ENCODE results near the gene HS2ST1.
"Not testable (repeated sequence)": the region's sequence is repeated elsewhere in the genome, so short reads cannot be mapped to it uniquely, and the experiment has no call there.

Gene HS2ST1

DNA sequence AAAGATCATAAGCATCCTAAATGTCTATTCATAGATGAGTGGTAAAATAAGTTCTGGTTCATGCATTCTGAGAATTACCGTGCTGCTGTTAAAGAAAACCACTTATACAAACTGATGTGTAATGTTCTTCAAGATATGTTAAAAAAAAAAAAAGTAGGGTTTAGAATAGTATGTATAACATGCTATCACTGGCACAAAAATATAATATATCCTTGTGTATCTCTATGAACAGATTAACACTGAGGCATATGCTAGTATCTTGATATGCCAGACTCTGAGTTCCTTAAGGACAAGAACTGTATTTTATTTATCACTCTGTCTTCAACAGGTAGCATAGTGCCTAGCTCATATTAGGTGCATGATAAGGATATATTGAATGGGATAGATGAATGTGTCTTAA lies 108.9 kb downstream of the HS2ST1 start:
- no peak overlapping the region for H2AFZ ChIP-seq (ENCODE audit: low read length)
- TF ChIP-seq EZH2phosphoT487 (IDR thresholded peaks at IDR 0.05; ENCODE audit: borderline replicate concordance): no peak
- TF ChIP-seq, protein P1, sequence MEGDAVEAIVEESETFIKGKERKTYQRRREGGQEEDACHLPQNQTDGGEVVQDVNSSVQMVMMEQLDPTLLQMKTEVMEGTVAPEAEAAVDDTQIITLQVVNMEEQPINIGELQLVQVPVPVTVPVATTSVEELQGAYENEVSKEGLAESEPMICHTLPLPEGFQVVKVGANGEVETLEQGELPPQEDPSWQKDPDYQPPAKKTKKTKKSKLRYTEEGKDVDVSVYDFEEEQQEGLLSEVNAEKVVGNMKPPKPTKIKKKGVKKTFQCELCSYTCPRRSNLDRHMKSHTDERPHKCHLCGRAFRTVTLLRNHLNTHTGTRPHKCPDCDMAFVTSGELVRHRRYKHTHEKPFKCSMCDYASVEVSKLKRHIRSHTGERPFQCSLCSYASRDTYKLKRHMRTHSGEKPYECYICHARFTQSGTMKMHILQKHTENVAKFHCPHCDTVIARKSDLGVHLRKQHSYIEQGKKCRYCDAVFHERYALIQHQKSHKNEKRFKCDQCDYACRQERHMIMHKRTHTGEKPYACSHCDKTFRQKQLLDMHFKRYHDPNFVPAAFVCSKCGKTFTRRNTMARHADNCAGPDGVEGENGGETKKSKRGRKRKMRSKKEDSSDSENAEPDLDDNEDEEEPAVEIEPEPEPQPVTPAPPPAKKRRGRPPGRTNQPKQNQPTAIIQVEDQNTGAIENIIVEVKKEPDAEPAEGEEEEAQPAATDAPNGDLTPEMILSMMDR (conservative IDR thresholded peaks at IDR 0.05; ENCODE audit: low read length): no peak
- H4K20me1 ChIP-seq (ENCODE audit: insufficient read depth, low read length, poor library complexity, severe bottlenecking): no peaks in the 10 kb centered on the region
- H3K27me3 ChIP-seq (ENCODE audit: insufficient read depth, low read length, poor library complexity, severe bottlenecking): no peaks in the 10 kb centered on the region
- no peaks in the 10 kb centered on the region for H3K36me3 ChIP-seq (ENCODE audit: insufficient read depth, low read length)
- H3K9me3 ChIP-seq (ENCODE audit: insufficient read depth, low read depth, low read length): no peaks in the 10 kb centered on the region
- no peaks in the 10 kb centered on the region for H3F3A ChIP-seq (ENCODE audit: low read depth)
- H3K4me3 ChIP-seq (ENCODE audit: low read length, poor library complexity, severe bottlenecking): no peak overlapping the region
- H3K9me2 ChIP-seq (replicated peaks; ENCODE audit: low read depth, low read length): no peaks in the 10 kb centered on the region
- H3K4me1 ChIP-seq (ENCODE audit: insufficient read depth, low read length, poor library complexity, severe bottlenecking): peaks cover 17% of the 10 kb centered on the region
- H3K9ac ChIP-seq (ENCODE audit: low read depth, low read length, poor library complexity, severe bottlenecking): no peak overlapping the region
- peaks cover 8% of the 10 kb centered on the region; the same call in 1 of the 2 replicates for H3K79me2 ChIP-seq (ENCODE audit: insufficient read depth, low read length)
- H3K4me2 ChIP-seq (ENCODE audit: low read depth, low read length, poor library complexity, severe bottlenecking): no peak overlapping the region

DNA sequence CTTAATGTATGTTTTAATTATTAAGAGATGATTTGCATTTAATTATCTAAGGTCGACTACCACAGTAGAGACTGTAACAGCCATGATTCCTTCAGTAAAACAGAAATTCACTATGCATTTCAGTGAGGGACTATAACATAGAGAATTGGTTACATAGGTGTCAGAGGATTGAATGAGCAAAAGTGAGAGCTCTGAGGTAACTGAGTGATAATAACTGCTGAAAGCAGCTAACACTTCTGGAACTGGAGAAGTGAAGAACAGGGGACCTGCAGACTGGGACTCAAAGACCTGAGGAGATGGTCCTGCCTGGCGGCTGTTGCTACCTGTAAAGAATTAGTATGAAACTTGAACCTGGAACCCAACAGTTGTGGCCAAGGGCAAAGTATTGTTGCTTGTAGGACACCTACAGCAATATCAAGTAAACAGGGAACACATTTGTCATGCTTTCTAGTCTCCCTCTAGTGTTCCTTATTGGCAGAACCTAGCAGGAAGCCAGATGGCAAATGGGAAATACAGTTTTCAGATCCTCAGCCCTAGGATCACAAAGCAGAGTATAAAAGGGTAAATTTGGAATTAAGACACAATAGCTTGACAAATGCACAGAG lies 110.6 kb downstream of the HS2ST1 start:
- Histone ChIP-seq H3K36me3 (ENCODE audit: insufficient read depth, low read length) (no peaks in the 10 kb centered on the region), H3K4me1 (ENCODE audit: insufficient read depth, low read length, poor library complexity, severe bottlenecking) (peaks cover 7% of the 10 kb centered on the region), H3K9me3 (ENCODE audit: insufficient read depth, low read depth, low read length) (no peaks in the 10 kb centered on the region), H3F3A (ENCODE audit: low read depth) (no peaks in the 10 kb centered on the region), H4K20me1 (ENCODE audit: insufficient read depth, low read length, poor library complexity, severe bottlenecking) (no peaks in the 10 kb centered on the region), H3K4me2 (ENCODE audit: low read depth, low read length, poor library complexity, severe bottlenecking) (no peak overlapping the region), H3K9ac (ENCODE audit: low read depth, low read length, poor library complexity, severe bottlenecking) (no peak overlapping the region), H2AFZ (ENCODE audit: low read length) (no peak overlapping the region), H3K9me2 (replicated peaks; ENCODE audit: low read depth, low read length) (no peaks in the 10 kb centered on the region), H3K4me3 (ENCODE audit: low read length, poor library complexity, severe bottlenecking) (no peak overlapping the region), H3K79me2 (ENCODE audit: insufficient read depth, low read length) (peaks cover 8% of the 10 kb centered on the region; the same call in 1 of the 2 replicates), H3K27me3 (ENCODE audit: insufficient read depth, low read length, poor library complexity, severe bottlenecking) (no peaks in the 10 kb centered on the region)
- TF ChIP-seq, protein P1 (conservative IDR thresholded peaks at IDR 0.05; ENCODE audit: low read length): peak; percentile 64
- no peak for TF ChIP-seq EZH2phosphoT487 (IDR thresholded peaks at IDR 0.05; ENCODE audit: borderline replicate concordance)

- H3K36me3 ChIP-seq (ENCODE audit: insufficient read depth, low read length); H3K27me3 ChIP-seq (ENCODE audit: insufficient read depth, low read length, poor library complexity, severe bottlenecking); H3K9me3 ChIP-seq (ENCODE audit: insufficient read depth, low read depth, low read length); H2AFZ ChIP-seq (ENCODE audit: low read length); H3K4me2 ChIP-seq (ENCODE audit: low read depth, low read length, poor library complexity, severe bottlenecking); H3K9ac ChIP-seq (ENCODE audit: low read depth, low read length, poor library complexity, severe bottlenecking); H3K4me1 ChIP-seq (ENCODE audit: insufficient read depth, low read length, poor library complexity, severe bottlenecking); H3F3A ChIP-seq (ENCODE audit: low read depth); H3K4me3 ChIP-seq (ENCODE audit: low read length, poor library complexity, severe bottlenecking); H4K20me1 ChIP-seq (ENCODE audit: insufficient read depth, low read length, poor library complexity, severe bottlenecking); H3K9me2 ChIP-seq (replicated peaks; ENCODE audit: low read depth, low read length); H3K79me2 ChIP-seq (ENCODE audit: insufficient read depth, low read length): not testable (repeated sequence)
These were observed 113.1 kb downstream of the HS2ST1 start for GRCh38 chr1:87027561-87027960.

DNA sequence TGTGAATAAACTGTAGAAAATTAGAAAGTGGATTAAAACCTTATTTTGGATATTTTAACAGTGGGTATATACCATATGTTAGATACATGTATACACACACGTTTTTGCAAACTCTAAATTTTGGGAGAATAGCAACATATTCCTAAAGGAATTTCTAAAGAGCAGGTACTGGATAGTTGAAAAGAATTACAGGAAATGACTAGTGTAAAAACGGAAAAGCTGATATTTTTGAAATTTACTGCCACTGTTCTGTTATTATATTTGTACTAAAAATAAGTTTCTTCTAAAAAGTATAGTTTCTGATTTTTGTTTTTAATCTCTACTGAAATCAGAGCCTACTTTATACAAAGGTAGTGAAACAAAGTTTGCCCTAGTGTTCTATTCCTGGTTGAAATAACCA lies 114.1 kb downstream of the HS2ST1 start:
- H3K9me3 ChIP-seq (ENCODE audit: insufficient read depth, low read depth, low read length): no peaks in the 10 kb centered on the region
- H3K4me1 ChIP-seq (ENCODE audit: insufficient read depth, low read length, poor library complexity, severe bottlenecking): peaks cover 6% of the 10 kb centered on the region
- H4K20me1 ChIP-seq (ENCODE audit: insufficient read depth, low read length, poor library complexity, severe bottlenecking): no peaks in the 10 kb centered on the region
- H3K27me3 ChIP-seq (ENCODE audit: insufficient read depth, low read length, poor library complexity, severe bottlenecking): no peaks in the 10 kb centered on the region
- no peak overlapping the region for H3K4me3 ChIP-seq (ENCODE audit: low read length, poor library complexity, severe bottlenecking)
- H3F3A ChIP-seq (ENCODE audit: low read depth): no peaks in the 10 kb centered on the region
- no peaks in the 10 kb centered on the region; the same call in 1 of the 2 replicates for H3K79me2 ChIP-seq (ENCODE audit: insufficient read depth, low read length)
- no peak overlapping the region for H3K4me2 ChIP-seq (ENCODE audit: low read depth, low read length, poor library complexity, severe bottlenecking)
- H3K9ac ChIP-seq (ENCODE audit: low read depth, low read length, poor library complexity, severe bottlenecking): no peak overlapping the region
- no peaks in the 10 kb centered on the region for H3K9me2 ChIP-seq (replicated peaks; ENCODE audit: low read depth, low read length)
- H3K36me3 ChIP-seq (ENCODE audit: insufficient read depth, low read length): no peaks in the 10 kb centered on the region
- no peak overlapping the region for H2AFZ ChIP-seq (ENCODE audit: low read length)
- TF ChIP-seq, protein P1 (conservative IDR thresholded peaks at IDR 0.05; ENCODE audit: low read length): no peak
- TF ChIP-seq EZH2phosphoT487 (IDR thresholded peaks at IDR 0.05; ENCODE audit: borderline replicate concordance): no peak
